HG03175 (cell line): ENCODE measurements around the gene GJB3.
"Not testable (repeated sequence)": the region's sequence is repeated elsewhere in the genome, so short reads cannot be mapped to it uniquely, and the experiment has no call there.

ENCODE experiments used
- ATAC-seq: cut with Tn5 transposase; IDR thresholded peaks from one replicate; pipeline ENCODE4 v1.9.1; 2021; ENCODE audit warnings: mild to moderate bottlenecking, moderate library complexity; ENCODE audit not compliant: unreplicated experiment

The GJB3 gene

GRCh38 chr1:34759503-34760357, 21.3 kb upstream of the GJB3 start, which contains the start of gene GJB4:
TSS of gene GJB4 (plus strand) at chr1:34759740. CDS start at chr1:34761255, 1,515 bp downstream.
- no peak for ATAC-seq

- no peak for ATAC-seq
These were observed 19.7 kb upstream of the GJB3 start for GRCh38 chr1:34761176-34761761.

DNA sequence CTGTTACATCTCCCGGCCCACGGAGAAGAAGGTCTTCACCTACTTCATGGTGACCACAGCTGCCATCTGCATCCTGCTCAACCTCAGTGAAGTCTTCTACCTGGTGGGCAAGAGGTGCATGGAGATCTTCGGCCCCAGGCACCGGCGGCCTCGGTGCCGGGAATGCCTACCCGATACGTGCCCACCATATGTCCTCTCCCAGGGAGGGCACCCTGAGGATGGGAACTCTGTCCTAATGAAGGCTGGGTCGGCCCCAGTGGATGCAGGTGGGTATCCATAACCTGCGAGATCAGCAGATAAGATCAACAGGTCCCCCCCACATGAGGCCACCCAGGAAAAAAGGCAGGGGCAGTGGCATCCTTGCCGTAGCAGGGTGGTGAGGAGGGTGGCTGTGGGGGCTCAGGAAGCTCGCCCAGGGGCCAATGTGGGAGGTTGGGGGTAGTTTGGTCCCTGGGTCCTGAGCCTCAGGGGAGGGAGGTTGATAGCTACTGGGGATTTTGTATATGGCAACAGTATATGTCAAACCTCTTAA, 19.2 kb upstream of the GJB3 start:
- ATAC-seq = no peak

- no peak for ATAC-seq
These were observed 18.4 kb upstream of the GJB3 start for GRCh38 chr1:34762474-34763141.

DNA sequence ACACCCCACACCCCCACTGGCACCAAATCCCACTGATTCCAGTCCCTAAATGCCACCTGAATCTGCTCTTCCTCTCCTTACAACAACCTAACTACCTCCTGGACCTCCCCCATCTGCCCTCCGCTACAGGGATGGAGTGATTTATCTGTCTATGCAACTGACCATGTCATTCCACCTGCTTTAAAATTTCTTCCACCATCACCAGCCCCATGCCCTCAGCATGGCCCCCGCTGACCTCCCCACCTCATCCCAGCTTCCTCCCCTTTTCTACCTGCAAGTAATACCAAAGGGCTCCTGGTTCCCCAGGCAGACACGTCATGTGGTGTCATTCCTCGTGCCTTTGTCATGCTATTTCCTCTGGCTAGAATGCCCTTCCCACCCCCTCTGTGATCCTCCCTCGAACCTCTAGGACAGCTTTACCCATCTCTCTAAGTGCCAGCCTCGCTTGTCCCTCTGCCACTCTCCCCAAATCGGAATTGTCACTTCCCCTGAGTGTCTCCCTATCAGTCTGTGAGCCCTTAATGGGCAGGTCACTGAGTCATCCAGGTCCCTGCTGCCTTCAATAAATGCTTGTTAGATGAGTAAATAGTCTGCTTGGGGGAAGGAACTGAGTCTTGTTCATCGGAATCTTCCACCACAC, 17.8 kb upstream of the GJB3 start:
- no peak for ATAC-seq

- no peak for ATAC-seq
These were observed 12.2 kb upstream of the GJB3 start for GRCh38 chr1:34768856-34769255.

DNA sequence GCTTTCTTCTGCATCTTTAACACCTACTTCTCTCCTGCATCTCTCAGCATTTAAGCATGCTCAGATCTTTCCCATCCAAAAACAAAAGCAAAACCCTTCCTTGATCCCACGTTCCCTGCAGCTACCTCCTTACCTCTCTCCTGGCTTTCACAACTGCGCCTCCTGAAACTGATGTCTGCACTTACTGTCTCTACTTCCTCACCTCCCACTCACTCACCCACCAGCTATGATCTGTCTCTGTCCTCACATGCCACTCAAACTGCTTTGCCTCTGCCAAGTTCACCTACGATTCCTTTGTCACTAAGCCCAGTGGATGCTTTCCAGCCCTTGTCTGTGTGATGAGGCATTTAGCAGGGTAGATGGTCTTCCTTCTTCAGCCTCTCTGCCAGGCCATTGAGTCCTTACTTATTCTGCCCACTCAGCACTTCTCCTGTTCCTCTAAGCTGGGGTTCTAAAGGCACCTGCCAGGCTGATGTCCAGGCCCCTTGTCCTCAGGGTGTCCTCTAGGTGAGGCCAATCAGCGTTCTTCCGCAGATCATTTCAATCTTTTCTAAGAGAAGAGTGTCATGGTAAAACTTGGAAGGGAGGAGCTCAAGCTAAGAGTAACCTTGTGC, 10.0 kb upstream of the GJB3 start:
- ATAC-seq = no peak

GRCh38 chr1:34771573-34772371, 9.2 kb upstream of the GJB3 start:
- ATAC-seq = no peak

- not testable (repeated sequence) for ATAC-seq
These were observed 7.9 kb upstream of the GJB3 start for GRCh38 chr1:34773114-34773513.

DNA sequence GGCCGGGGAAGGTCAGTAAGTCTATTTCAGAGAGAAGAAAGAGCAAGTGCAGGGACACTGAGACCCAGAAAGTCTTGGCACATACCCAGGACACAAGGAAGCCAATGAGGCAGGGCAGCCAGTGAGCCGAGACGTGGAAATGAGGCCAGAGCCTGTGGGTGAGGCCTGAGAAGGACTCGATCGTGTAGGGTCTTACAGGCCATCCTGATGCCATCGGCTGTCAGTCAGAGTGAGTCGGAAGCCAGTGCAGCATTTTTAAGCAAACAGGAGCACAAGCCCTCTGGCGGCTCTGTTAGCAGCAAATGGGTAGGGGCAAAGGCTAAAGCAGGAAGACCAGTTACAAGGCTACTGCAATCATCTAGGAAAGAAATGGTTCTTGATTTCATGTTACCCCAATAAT, 6.1 kb upstream of the GJB3 start:
- ATAC-seq = no peak

DNA sequence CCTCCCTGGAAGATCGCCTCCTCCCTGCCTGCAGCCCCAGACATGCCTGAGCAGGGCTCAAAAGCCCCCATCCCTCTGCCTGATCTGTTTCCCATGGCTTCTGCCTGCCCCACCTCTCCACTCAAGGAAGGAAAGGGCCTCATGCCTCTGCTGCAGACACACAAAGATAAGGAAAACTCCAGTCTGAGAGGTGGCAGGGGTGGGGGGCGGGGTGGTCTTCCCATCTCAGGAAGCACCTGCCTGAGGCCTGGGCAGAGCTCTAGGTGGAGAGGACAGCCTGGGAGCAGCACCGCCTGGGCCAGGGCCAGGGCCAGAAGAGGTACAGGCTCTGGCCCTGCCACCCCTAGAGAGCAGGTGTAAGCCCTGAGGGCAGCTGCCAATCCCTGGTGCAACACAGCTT, 4.1 kb upstream of the GJB3 start:
- ATAC-seq = no peak

DNA sequence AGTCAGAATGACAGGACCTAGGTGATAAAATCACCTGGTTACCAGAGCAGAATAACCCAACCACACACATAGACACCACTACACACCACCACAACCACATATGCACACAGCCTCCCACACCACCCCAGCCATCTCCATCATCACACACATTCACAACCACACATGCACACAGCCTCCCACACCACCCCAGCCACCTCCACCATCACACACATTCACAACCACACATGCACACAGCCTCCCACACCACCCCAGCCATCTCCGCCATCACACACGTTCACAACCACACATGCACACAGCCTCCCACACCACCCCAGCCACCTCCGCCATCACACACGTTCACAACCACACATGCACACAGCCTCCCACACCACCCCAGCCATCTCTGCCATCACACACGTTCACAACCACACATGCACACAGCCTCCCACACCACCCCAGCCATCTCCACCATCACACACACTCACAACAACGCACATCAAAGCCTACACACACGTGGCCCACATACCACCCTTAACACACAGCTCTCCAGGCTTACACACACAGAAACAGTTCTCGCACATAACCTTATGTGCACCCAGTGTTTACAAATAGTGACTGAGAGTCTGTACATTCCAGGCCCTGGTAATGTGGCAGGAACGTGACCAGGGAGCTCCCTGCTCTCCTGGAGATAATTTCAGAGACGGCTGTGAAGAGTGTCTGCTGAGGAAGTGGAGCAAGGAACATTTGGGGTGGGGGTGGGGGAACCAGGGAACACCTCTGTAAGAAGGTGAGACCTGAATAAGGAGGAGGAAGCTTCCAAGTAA, 3.3 kb upstream of the GJB3 start:
- ATAC-seq = no peak

DNA sequence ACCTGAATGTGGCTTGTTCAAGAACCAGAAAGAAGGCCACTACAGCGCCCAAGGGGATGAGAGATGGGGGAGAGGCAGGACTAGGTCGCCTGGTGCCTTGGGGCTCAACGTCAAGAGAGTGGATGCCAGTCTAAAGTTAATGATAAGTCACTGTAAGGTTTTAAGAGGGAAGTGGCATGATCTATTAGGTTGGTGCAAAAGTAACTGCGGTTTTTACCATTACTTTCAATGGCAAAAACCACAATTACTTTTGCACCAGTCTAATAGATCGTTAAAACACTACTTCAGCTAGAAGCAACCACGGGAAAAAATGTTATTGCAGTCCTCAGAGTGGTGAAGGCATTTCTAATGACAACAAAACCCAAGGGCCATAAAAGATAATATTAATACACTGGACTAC, 2.6 kb upstream of the GJB3 start:
- ATAC-seq = no peak

- ATAC-seq = no peak
These were observed 2.0 kb upstream of the GJB3 start for GRCh38 chr1:34779005-34779404.

GRCh38 chr1:34779526-34779925, 1.5 kb upstream of the GJB3 start:
- no peak for ATAC-seq

GRCh38 chr1:34779962-34780361, 1.1 kb upstream of the GJB3 start:
- ATAC-seq = no peak

DNA sequence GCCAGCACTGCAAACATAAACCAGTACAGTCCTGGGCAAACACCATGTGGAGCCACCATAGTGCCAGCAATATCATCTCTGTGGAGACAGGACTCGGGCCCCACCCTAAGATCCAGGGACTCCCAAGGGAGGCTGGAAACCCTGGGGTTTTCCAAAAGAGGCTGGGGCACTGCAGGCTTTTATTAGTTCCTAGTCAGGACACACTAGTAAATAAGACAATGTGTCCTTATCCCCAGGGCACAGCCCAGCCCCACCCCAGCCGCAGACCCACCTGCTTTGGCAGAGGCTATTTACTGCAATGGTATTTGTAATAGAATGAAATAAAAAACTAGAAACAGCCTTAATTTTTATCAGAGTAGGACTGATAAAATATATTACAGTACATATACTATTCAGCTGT, 486 bp upstream of the GJB3 start:
- ATAC-seq = no peak

DNA sequence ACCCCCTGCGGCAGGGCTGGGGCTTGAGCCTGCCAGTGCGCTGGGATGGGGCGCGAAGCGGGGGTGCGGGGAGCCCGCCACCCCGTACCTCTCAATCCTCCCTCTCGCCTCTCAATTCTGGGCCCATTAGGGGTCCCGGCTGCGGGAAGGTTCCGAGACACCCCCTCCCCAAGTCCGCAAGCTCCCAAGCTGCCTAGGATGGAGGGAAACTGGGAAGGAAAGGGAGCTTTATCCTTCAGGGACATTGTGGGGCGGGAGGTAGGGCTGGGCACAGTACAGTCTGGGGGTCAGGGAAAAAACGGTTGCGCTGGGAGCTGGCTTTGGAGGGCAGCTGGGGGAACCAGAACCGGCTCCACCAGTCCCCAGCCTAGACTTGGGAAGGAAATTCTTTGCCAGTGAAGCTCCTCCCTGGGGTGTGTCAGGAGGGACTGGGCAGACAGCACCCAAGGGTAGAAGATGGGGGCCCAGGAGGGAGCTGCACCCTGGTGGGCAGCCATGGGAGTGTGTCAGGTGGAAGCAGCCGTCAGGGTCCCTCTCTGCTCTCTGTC, 904 bp downstream of the GJB3 start:
- no peak for ATAC-seq

GRCh38 chr1:34784751-34785221, 3.8 kb downstream of the GJB3 start:
- ATAC-seq = no peak
